ENCODE results near the gene CCDC90B.
"Not testable (repeated sequence)": the region's sequence is repeated elsewhere in the genome, so short reads cannot be mapped to it uniquely, and the experiment has no call there.

CCDC90B gene, protein sequence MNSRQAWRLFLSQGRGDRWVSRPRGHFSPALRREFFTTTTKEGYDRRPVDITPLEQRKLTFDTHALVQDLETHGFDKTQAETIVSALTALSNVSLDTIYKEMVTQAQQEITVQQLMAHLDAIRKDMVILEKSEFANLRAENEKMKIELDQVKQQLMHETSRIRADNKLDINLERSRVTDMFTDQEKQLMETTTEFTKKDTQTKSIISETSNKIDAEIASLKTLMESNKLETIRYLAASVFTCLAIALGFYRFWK

DNA sequence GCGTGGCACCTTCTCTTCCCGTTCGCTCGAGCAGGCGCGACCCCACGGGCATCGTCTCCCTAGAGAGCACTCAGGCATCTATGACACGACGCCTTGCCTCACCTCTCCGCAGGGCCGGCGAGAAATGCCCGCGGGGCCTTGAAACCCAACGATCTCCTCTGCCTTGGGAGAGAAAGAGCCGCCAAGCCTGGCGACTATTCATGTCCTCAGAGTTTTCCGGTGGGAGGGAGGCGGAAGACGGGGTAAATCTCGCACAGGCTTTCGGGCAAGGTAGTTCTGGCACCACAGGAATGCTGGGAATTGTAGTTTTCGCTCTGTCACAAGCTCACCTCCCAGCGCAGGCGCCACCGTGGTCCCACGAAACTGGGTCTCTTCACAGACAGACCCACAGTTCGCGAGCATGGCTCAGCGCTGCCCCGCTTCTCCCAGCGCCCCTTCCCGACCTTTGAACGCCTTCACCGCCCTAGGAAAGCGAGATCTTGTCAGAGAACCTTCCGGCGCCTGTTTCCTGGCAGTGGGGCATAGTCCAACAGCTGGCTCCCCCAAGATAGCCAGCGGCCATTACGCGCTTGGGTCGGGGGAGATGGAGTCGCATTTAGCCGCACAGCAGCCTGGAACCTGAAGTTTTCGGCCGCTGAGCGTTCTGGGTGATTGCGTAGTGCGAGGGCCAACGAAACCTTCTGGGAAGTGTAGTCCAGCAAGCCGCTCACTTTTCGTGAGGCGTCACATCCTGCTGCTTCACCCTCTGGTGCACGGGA lies at the start of gene CCDC90B:
CCDC90B (minus strand) TSS at position 597 of the 758 bp plus-strand sequence; CDS start at position 202, 395 bp downstream.
- peak; percentile 94 for DNase-seq

DNA sequence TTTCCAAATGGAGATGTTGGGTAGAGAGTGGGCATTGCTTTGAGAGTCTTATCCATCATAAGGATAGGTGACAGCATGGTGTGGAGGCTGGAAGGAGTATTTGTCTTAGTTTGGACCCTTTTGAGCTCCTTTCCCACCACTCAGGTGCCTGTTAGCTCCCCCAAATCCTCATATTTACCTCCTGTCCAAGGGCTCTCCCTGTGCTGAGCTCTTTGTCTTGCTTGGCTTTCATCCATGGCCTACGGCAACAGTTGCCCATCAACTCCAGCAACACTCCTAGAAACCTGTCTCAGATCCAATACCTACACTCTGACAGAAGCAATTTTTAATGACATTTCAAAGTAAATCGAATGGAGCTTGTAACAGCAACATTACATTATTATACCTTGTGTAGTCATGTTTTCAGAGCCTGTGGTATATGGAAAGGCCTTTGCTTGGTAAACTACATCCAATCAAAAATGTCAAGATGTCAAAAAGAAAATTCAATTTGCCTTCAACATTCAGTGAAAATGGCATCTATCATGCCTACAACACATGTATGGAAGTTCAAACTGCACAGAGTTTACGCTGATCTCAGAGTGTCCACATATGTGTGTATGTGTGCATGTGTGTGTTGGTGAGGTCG lies 49.4 kb upstream of the CCDC90B start:
- no peak for DNase-seq

DNA sequence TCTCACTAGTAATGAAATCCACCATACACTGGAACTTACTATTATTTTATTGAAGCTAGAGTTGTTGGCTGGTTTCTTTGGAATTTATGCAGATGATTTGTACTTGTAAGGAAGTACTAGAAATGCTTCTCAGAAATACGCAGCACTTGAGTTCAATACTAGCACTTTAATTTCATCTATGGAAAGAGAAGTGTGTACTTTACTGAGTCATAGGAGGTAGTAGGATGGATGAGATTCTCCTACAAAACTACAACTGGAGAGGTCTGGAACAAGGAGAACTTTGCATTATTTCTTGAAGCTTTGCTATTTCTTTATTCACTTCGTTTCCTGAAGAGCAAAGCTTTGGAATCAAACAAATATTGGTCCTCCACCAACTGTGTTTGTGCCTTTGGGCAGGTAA lies 44.1 kb upstream of the CCDC90B start:
- no peak for DNase-seq

DNA sequence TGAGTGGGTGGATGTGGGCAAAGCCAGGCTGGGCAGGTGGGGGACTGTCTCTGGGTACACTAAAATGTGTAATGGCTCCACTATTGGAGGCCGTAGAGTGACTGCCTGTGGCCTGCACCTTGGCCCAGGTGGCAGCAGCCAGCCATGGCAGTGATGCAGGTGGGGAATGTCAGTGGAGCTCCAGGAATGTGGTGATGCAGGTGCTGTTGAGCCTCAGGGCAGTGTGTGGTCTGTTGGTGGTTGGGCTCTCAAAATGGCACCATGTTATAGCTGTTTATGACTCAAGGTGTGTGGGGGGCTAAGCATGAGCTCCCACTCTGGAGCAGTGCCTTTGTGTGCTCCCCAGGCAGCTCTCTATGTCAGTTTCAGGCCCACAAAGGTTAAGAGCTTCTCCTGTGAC lies 40.2 kb upstream of the CCDC90B start:
- DNase-seq = no peak

DNA sequence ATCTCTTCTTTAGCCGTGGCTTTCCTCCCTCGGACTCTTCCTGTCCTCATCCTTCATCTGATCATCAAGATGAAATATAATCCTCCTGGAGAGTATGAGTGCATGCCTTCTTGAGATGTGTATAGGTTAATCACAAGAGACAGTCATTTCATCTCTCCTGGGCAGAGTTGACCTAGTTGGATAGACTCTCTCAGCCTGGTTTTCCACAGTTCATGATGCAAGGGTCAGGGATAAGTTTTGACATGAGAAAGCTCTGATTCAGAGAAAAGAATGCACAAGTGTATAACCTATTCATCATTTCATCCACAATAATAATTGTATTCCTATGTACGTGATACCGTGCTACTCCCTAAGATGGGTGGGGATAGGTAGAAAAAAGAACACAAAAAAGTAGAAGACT lies 33.2 kb upstream of the CCDC90B start:
- no peak for DNase-seq

DNA sequence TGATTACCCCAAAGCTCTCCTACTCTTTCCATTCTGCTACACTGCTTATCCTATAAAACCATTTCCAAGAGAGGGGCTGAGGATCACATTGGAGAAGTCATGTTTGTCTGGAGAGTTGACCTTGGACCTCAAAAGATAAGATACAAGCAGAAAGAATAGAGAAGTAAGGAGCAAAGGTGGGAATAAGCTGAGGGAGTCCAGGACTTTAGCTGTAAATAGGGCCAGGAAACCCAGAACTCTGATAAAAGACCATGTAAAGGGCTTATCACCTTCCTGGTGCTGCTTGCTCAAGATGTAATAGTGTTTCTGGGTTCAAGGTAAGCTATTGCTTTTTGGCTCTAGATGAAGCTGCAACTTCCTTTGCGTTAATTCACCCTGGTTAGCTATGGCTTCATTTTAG lies 32.8 kb upstream of the CCDC90B start:
- no peak for DNase-seq

DNA sequence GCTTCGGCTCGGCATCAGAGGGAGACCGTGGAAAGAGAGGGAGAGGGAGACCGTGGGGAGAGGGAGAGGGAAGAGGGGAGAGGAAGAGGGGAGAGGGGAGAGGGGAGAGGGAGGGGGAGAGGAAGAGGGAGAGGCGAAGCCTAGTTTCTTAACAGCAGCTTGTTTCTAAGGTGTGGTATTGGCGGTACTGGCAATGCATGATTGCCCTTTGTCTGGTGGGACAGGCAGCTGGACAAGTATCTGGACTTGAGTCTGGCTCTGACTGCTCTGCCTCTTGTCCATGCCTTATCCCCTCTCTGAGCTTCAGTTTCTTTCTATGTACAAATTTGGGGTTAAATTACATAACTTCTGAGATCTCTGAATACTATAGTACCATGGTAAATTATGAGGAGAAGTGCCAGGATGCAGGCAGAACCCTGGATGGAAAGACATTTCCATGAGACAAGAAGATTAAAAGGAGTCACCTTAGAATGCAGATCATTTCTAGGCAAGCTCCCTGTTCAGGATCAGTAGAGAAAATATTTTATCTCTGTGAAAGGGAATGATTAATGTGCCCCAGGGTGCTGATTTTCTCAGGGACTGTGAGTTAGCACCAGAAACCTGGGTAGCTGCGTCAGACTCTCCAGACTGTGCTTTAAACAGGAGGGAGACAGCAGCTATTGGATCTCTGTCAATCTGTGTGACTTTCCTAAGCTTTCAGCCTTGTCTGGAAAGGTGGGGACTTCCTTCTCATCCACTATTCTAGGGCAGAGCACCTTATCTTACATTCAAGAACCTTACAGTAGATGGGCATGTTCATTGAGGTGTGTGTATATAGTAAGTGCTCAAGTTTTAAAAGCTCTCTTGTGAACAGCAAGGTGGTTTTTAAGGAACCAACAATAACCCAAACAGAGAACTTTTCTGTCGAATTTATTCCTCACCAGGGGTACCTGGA lies 31.9 kb upstream of the CCDC90B start:
- DNase-seq = no peak

DNA sequence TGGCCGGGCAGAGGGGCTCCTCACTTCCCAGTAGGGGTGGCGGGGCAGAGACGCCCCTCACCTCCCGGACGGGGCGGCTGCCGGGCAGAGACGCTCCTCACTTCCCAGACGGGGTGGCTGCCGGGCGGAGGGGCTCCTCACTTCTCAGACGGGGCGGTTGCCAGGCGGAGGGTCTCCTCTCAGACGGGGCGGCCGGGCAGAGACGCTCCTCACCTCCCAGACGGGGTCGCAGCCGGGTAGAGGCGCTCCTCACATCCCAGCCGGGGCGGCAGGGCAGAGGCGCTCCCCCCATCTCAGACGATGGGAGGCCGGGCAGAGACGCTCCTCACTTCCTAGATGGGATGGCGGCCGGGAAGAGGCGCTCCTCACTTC lies 30.7 kb upstream of the CCDC90B start:
- DNase-seq = not testable (repeated sequence)

DNA sequence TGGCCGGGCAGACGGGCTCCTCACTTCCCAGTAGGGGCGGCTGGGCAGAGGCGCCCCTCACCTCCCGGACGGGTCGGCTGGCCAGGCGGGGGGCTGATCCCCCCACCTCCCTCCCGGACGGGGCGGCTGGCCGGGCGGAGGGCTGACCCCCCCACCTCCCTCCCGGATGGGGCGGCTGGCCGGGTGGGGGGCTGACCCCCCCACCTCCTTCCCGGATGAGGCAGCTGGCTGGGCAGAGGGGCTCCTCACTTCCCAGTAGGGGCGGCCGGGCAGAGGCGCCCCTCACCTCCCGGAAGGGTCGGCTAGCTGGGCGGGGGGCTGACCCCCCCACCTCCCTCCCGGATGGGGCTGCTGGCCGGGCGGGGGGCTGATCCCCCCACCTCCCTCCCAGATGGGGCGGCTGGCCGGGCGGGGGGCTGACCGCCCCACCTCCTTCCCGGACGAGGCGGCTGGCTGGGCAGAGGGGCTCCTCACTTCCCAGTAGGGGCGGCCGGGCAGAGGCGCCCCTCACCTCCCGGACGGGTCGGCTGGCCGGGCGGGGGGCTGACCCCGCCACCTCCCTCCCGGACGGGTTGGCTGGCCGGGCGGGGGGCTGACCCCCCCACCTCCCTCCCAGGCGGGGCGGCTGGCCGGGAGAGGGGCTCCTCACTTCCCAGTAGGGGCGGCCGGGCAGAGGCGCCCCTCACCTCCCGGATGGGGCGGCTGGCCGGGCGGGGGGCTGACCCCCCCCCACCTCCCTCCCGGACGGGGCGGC lies 30.2 kb upstream of the CCDC90B start:
- DNase-seq = not testable (repeated sequence)

DNA sequence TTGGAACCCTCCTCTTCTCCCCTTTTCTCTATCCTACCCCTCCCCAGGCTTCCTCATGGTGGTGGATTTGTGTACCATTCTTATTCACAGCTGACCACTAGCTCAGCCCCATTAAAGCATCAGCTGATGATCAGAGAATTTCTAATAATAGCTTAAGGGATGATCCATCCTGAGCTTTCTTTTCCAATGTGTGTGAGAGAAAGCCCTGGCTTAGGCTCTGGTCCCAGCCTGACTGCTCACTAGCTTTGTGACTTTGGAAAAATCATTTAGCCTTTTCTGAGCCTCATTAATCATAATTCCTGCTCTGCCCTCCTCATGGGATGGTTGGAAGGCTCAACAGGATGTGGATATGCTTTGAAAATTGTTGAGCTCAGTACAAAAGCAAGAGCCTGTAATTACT lies 26.3 kb upstream of the CCDC90B start:
- DNase-seq = no peak

DNA sequence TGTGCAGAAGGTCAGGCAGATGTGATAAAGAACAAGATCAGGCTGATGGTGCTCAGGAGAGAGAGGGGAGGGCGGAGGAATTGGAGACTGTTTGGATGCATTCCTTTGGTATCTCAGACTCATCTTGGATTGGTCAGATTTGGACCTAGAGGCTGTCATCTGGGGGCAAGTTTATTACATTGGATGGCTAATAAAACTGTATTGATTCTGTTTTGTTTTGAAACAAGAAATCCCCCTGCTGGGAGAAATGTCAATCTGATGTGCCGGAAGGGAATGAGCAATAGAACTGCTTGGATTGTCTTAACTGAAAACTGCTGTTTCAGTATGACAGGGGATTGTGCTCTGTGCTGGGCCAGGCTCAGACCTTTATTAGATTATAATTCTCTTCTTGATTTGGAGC lies 25.5 kb upstream of the CCDC90B start:
- no peak for DNase-seq

DNA sequence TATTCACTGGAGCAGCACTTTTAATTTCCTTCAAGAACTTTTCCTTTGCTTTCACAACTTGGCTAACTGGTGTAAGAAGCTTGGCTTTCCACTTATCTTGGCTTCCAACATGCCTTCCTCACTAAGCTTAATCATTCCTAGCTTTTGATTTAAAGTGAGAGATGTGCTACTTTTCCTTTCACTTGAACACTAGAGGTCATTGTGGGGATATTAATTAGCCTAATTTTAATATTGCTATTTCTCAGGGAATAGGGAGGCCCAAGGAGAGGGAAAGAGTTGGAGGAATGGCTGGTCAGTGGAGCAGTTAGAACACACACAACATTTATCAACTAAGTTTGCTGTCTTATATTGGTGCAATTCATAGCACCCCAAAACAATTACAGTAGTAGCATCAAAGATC lies 24.6 kb upstream of the CCDC90B start:
- DNase-seq = no peak

DNA sequence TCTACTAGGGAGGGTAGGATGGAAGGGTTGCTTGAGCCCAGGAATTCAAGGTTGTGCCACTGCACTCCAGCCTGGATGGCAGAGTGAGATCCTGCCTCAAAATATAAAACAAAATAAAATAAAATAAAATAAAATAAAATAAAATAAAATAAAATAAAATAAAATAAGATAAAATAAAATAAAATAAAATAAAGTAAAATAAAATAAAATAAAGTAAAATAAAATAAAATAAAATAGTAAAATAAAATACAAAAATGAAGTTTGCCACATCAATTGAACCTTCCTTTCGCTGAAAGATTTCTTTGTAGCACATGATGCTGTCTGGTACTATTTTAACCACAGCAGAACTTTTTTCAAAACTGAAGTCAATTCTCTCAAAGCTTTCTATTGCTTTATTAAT lies 22.4 kb upstream of the CCDC90B start:
- DNase-seq = not testable (repeated sequence)

DNA sequence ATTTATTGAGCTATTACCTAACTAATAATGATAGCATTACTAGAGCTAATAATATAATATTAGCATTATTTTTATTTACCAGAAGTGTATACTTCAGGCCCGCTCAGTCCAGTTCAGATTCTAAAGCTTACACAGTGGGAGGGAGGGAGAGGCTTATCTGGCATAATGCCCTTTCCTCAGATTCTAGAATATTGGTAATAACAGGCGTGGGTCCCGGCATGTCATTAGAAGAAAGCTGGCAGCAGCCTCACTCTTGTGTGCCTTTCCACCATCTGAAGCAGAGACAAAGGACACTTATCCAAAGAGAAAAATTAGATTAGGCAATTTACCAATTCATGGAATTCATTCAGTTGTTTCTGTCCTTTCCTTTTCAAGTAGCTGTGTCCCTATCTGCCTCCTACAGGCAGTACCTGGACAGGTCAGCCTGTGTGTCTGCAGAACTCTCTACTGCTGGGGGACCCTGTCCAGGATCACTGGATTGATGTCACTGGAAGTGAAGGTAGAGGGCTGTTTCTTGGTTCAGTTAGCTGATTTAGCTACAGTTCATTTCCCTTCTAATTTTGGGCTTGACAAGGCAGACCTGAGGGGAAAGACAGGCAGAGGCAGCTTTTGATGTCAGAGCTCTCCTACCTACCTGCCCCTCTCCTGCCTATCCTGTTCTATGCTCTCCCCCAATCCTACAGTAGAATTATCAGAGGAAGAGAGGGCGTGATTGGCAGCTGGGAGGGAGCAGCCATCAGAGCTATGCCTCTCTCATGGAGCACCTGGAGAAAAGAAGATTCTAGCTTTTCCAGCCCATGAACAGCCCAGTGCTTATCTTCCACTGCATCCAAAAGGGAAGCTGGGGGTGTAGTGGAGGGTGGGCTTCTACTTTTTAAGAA lies 20.3 kb upstream of the CCDC90B start:
- DNase-seq = no peak

DNA sequence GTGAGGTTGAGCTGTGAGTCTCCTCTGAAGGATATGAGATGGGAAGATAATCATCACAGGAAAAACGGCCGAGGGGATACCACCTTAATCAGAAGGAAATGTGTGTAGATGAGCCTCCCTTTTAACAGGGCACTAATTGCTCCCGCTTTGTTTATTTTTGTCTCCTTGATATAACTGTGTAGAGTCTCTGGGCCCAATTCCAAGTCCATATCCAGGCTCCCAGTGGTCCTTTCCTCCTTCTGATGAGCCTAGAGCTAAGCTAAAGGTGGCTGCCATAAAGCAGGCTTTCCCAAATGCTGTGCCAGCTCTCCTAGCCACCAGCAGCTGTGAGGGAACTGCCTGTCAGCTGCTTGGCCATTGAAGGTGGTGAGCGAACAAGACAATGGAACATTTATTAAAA lies 17.1 kb upstream of the CCDC90B start:
- no peak for DNase-seq

DNA sequence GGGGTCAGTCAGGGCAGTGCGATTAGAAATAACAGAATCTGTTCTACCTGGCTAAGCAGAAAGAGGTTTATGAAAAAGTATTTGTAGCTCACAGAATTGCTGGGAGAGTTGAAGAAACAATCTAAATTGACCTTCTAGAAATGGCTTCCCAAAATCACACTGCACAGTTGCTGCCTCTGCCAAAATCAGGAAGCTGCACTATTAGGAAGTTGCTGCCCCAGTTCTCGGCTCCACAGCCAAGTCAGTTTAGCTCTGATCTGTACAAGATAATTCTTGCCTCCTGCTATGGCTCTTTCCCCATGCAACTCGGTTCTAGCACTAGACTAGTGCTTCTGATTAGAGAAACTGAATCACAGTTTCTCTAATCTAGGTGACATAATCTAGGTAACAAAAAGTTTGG lies 16.0 kb upstream of the CCDC90B start:
- DNase-seq = no peak

DNA sequence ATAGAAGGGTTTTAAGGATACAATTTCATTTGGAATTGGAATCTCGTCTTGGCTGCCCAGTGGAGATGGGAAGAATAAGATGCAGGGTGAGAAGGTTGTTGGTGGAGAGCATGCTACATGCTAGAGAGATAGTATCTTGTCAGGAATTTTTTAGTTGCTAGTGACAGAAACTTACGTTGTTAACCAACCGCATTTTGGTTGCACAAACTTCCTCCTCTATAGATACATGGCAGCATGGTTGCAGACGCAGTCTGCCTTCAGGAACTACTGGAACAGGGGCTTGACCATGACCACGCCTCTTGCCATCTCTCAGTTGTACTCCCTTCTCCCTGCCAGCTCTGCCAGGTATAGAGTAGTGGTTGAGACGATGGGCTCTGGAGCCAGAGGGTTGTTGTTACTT lies 13.5 kb upstream of the CCDC90B start:
- DNase-seq = no peak

DNA sequence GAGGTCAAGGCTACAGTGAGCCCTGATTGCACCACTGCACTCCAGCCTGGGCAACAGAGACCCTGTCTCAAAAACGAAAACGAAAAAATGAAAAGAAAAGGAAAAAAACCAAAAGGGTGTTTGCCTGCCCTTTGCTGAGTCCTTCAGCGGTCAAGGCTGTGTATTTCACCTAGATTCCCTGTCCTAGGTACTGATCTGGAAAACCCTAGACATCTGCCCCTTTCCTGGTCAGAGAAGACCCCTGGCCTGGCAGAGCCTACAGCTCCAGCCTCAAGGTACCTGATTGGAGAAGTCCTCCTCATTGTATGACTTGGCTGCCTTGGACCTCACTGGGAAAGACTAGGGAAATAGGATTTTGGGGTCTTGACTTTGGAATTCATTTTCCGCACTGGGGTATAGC lies 8.0 kb upstream of the CCDC90B start:
- DNase-seq = no peak

DNA sequence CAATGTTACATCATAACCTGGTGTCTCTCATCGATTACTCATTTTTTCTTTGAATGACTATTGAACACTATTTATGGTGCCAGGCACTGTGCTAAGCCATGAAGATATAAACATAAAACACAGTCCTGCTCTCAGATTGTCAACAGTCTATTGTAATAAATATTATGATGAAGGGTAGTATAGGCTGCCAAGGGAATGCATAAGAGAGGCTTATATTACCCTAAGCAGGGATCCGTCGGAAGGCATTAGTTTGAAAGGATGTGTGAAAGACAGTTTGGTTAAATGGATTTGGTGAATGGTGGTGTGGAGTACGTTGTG lies 7.2 kb upstream of the CCDC90B start:
- no peak for DNase-seq

DNA sequence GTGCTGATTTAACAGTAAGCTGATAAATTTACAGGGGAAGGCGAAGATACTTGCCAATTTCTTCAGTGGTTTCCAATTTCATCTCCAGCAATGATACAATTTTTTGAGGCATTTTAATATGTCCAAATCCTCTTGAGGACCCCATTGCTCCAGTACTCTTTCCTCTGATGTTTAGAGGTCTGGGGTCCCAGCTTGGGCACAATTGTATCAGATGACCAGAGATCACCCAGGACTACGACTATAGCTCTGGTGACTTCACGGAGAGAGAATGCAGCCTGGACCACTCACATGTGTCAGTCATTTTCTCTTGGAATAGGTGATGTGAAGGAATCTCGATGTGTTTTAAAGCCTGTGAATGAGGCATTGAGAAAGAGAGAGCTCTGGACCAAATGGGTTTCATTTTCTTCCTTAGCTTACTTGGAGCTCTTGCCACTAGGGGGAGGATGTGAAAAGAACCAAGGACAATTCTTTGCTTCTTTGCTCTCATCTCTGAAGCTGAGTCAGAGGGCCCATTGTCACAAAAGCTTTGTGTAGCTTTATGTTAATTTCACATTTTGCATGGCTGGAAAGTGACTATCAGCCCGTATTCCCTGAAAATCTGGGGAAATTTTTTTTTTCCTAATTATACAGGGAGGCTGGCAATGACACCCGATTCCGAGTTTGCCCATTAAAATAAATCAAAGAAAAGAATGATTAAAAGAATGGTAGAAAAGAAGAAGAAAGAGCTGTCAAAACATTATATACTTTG lies 6.7 kb upstream of the CCDC90B start:
- DNase-seq = peak; percentile 28

DNA sequence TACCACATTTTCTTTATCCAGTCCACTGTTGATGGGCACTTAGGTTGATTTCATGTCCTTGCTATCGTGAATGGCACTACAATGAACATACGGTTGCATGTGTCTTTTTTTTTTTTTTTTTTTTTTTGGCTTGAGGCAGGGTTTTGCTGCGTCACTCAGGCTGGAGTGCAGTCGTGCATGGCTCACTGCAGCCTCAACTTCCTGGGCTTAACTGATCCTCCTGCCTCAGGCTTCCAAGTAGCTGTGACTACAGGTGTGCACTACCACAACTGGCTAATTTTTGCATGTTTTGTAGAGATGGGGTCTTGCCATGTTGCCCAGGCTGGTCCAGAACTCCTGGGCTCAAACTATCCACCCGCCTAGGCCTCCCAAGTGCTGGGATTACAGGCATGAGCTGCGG lies 1.5 kb upstream of the CCDC90B start:
- no peak for DNase-seq

Measured in stimulated activated CD4-positive, alpha-beta T cell treated with anti-CD3 and anti-CD28 coated beads, Interleukin-15, amount 100 ng/mL, for 24 hours (primary cell).